ENCODE results near the gene STXBP6.
"Not testable (repeated sequence)": the region's sequence is repeated elsewhere in the genome, so short reads cannot be mapped to it uniquely, and the experiment has no call there.

Gene STXBP6

DNA sequence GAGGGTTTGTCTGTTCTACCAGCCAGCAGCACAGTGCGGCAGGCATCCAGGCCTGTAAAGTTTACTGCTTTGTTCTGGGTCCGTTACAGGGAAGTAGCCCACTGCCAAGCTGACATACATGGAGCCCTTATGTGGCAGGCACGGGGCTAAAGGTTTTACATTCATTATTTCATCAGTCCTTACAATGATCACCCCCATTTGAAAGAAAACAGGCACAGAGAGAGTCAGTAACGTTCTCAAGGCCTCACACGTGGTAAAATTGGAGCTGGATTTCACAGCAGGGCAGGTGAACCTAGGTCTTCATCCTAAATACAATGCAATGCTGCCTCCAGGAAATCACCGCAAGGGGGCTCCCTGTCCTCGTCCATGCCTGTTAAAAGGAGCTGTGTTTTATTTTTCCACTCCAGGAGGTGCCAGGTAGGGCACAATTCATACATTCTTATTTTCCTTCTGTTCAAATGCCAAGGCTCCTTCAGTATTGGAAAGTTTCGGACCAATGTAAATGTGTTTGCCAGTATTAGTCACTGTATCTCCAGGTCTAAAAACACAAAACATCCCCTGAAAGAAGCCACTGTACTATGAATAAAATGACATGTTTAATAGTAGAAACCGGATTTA is 243.8 kb downstream of the STXBP6 start:
- no peak for DNase-seq (ENCODE audit: low read depth in 3 of 3, low spot score in 1 of 3)

DNA sequence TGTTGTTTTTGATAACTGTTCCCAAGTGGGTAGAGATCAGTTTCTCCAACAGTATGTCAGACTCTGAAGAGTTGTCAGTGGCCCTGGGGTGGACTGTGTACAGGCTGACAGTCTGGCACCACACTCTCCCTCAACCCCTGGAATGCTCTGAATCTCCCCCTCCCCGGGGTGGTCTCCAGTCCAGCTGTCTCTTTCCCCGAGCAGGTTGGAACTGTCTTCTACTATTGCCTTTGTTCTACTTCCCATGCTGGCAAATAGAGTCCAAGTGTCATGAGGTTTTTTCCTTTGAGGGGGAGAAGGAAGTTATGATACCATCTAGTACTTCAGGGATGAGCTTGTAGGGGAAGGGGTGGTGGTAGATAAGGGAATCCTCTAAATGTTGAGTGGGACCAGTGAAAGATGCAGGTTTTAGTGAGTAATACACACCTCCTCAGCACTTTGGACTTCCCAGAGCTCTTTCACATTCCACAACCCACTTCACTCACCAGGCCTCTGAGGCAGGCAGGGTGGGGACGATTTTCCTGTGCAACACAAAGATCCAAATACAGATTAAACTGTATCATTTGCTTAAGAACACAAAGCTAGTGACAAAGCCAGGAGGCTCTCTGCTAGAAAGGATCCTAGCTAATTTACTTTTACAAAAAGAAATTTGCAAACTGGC is 245.3 kb downstream of the STXBP6 start:
- no peak for DNase-seq (ENCODE audit: low read depth in 3 of 3, low spot score in 1 of 3)

DNA sequence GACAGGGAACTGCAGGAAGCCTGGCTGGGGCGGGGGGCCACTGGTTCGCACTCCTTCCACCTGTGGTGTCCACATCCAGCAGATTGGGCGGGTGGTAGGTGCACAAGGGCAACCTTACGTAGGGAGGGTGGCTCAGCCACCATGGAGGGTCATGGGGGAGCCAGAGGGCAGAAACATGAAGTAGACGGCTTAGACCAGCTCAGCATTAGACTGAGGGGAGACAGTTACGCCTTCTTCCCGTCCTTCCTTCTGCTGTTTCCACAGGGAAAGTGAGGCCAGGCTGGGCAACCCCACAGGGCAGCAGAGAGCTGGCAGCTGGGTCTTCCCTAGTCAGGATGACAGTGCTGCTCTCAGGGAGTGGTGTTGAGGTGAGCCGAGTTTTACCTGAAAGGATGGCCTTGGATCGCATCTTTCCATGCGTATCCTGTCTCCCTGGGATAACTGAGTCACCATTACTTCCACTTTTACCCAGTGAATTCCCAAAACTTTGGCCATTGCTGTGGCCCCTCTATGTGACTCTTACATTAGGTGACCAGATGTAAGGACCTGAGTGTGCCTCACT is 245.9 kb downstream of the STXBP6 start:
- DNase-seq (ENCODE audit: low read depth in 3 of 3, low spot score in 1 of 3) = no peak

DNA sequence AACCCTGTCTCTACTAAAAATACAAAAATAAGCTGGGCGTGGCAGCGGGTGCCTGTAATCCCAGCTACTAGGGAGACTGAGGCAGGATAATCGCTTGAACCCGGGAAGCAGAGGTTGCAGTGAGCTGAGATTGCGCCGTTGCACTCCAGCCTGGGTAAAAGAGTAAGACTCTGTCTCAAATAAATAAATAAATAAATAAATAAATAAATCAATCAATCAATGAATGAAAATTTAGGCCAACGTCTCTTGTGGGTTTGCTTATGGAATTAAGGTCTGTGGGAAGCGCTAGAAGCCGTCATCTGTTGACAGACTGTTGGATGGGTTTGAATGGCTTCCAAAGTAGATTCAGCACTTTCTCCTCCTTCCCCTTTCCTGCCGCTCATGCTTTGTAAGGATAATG is 246.5 kb downstream of the STXBP6 start:
- DNase-seq (ENCODE audit: low read depth in 3 of 3, low spot score in 1 of 3) = not testable (repeated sequence)

DNA sequence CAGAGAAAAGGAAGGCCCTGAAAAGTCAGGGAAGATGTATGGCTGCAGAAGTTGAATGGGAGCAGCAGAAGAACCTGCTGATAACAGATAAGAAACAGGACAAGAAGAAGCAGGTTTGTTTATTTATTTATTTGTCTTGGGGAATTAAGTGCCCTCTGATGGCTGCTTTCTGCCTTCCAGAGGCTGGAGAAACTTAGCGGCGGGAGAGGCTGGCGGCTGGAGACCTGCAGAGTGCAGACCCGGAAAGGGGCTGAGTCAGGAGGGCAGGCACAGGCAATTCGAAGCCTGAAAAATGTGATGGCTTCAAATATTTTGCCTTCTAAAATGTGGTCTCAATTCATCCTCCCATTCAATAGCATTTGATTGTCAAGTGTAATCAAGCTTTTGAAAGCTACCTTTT is 247.7 kb downstream of the STXBP6 start:
- DNase-seq (ENCODE audit: low read depth in 3 of 3, low spot score in 1 of 3) = no peak

DNA sequence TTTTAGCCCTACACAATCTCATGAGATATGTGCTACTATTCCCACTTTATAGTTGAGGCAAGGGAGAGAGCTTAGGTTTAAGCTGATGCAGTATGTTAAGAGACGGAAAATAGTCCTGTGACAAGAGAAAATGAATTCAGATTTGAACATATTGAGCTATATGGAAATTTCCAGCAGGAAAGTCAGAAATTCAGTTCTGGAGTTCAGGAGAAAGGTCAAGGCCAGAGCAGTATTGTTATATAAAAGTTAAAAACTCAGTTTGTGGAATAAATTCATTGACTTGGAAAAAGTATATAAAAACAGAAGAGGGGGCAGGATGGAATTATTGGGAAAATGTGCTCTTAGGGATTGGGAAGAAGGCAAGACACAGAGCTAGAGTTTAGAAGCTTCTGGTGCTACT is 248.9 kb downstream of the STXBP6 start:
- DNase-seq (ENCODE audit: low read depth in 3 of 3, low spot score in 1 of 3) = no peak

DNA sequence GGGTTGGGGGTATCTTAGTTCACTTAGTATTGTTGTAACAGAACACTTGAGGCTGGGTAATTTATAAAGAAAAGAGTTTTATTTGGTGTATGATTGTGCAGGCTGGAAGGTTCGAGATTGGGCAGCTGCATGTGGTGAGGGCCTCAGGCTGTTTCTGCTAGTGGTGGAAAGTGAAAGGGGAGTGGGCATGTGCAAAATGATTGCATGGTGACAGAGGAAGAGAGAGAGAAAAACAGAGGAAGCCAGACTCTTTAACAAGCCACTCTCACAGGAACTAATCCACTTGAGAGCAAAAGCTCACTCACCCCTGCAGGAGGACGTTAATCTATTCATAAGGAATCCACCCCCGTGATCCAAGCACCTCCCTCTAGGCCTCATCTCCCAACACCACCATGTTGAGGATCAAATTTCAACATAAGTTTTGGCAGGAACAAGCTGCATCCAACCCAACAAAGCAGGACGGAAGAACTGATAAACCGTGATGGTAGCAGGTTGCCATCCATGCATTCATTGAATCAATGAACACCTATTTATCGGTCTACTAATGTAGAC is 251.0 kb downstream of the STXBP6 start:
- no peak for DNase-seq (ENCODE audit: low read depth in 3 of 3, low spot score in 1 of 3)

DNA sequence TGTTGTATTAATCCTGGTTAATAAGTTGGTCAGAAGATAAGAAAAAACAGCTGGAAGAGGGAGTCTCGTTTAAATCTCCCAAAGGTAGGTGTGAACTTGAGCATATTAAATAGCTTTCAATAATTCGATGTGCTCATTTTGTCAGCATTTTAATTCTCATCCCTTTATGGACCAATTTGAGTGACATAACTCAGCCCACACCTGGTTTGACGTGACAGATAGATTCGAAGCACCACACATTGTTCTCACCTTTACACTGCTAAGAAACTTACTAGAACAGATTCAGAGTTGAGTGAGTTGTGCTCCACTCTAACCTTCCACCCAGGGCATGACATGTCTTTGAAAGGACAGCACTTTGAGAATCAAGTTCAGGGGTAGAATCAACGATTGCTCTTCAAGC is 254.5 kb downstream of the STXBP6 start:
- no peak for DNase-seq (ENCODE audit: low read depth in 3 of 3, low spot score in 1 of 3)

DNA sequence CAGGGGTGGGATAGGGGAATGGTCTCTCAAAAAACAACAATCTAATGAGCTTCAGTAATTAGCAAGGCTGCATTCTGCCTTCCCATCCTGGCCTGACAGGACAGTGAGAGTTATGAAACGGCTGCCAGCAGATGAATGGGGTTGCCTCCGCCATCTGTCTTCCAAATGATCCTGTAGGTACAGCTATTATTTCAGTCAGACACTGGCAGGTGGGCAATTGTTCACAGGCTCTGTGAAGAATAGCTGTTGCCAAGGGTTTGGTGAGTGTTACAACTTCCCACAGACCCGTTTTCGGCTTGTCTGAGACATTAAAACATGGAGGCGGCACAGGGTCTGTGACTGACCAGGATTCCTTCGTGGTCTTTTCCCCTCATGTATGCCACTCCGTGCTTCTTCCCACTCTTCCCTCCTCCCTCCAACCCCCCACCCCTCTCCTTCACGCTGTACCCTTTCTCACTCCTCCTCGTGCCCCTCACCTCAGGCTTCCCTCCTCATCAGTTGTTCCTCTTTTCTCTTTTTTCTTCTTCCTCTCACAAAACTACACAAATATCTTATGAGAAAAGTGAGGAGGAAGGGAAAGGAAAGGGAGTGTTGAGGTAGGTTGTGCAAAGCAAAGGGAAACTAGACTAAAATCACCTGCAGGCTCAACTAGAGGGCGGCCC is 255.2 kb downstream of the STXBP6 start:
- DNase-seq (ENCODE audit: low read depth in 3 of 3, low spot score in 1 of 3) = no peak

DNA sequence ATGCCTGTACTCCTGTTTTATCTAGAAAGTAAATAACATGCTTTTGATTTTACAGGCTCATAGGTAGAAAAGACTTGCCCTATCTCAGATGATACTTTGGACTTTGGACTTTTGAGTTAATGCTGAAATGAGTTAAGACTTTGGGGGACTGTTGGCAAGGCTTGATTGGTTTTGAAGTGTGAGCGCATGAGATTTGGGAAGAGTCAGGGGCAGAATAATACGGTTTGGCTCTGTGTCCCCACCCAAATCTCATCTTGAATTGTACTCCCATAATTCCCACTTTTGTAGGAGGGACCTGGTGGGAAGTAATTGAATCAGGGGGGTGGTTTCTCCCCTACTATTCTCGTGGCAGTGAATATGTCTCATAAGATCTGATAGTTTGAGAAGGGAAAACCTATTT is 259.8 kb downstream of the STXBP6 start:
- DNase-seq (ENCODE audit: low read depth in 3 of 3, low spot score in 1 of 3) = no peak

DNA sequence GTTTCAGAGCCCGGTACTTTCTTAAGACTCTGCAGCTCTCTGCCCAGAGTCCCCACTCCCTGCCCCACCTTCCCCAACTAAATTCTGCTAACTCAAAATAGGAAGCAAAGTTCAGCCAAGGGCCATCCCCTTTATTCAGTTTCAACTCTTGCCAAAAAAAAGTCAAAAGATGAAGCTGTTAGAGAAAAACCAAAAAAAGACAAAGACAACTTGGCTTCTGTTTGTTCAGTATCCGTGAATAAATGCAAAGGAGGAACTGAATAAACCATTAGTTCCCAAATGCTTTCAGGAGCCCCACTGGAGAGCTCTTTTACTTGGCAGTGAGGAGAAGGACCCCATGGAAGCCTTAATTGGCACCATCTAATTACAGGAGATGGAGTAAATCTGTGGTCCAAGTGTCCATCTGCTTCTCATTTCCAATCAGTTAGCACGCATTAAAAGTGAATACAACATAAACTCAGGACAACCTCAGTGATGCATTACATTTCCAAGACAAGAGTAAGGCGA is 260.5 kb downstream of the STXBP6 start:
- no peak for DNase-seq (ENCODE audit: low read depth in 3 of 3, low spot score in 1 of 3)

DNA sequence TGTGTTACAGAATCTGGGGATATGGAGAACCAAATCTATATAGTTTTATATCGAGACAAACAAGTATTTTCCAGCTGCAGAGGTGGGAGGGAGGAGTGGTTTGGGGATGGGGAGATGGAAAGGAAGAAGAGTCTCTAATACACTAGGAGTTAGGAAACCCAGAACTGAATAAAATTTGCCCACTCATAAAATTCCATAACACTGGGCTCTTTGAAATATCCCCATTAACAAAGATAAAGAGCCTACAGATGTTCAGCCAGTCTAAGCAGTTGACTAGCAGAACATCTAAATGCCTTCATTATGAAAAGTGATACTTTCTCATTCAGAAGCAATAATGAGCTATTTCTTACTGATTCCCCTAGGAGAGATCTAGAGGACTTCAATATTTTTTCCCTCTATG is 264.2 kb downstream of the STXBP6 start:
- no peak for DNase-seq (ENCODE audit: low read depth in 3 of 3, low spot score in 1 of 3)

DNA sequence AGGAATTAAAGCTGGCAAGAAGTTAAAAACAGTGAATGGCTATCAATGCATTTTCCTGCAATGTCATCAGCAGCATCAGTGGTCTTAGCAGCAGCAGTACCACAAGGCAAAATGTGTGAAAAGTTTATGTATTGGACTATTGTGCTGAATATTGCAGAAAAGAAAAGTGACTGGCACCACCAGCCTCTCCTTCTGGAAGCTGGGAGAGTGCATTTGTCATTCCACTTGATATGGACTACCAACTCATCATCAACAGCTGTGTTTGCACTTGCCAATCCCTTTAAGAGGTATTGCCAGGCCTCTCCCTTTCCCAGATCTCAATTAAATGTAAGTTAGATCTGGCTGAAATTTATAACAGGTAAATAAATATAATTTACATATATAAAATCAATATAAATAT is 265.0 kb downstream of the STXBP6 start:
- no peak for DNase-seq (ENCODE audit: low read depth in 3 of 3, low spot score in 1 of 3)

DNA sequence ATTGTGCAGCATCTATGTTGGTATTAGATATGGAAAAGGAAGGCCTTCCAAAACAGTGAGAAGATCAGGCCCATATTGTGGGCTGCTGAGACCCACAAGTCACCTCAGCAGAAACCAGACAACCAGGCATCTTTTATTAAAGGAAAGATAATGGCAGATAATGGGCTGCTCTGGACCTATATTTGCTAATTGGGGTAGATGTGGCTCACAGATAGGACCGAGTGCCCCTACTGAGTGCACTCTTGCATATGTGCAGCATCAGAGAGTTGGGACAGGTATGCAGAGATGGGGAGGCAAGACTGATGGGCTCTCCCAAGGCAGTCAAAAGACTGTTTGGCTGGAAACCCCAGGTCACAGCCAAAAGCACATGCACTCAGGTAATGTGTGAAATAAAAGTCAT is 266.2 kb downstream of the STXBP6 start:
- no peak for DNase-seq (ENCODE audit: low read depth in 3 of 3, low spot score in 1 of 3)

DNA sequence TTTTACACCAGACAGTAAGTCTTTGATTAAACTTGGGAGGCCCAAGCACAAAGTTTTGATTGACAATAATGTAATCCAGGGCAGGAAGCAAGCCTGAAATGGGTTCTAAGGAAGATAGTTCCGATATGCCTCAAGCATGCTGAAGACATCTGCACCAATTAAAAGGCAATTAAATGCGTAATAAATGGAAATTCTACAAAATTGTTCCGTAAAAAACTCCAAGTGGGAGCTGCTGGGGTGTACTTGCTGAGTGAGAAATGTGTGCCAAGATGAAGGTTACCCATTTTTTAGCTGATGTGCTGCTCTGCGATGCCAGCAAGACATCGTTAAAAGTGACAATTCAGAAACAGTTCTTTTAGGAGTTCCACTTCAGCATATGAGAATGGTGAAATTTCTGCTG is 269.7 kb downstream of the STXBP6 start:
- DNase-seq (ENCODE audit: low read depth in 3 of 3, low spot score in 1 of 3) = no peak

DNA sequence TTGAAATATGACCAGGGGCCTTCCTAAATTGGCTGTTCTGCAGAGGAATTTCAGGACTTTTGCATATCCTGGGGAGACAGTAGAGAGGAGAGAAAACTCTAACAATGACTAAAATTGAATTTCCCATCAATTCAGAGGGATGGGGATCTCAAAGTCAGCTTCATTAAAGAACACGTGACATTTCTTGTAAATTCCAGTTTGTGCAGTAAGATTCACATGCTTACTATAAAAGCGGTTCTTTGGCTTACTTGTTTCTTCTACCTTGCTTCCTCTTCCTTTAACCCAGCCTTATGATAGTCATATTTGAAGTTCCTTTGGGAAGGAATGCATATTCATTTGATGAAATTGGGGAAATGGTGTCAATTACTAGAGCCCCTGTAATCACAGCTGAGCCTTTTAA is 272.3 kb downstream of the STXBP6 start:
- DNase-seq (ENCODE audit: low read depth in 3 of 3, low spot score in 1 of 3) = no peak

DNA sequence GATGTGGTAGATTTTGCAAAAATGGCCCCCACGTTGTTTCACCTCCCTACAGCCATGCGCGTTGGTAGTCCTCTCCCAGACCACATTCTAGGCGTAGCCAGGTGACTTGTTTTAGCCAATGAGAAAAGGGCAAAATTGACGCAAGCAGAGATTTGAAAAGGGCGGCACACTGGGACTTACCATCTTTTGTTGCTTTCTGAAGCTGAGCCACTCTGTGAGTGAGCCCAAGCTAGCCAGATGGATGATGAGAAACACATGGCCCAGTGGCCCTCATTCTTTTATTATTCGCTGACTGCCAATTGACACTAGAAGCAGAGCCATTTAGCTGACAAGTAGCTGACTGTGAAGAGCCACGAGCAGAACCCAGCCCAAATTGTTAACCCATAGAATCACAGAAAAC is 274.0 kb downstream of the STXBP6 start:
- DNase-seq (ENCODE audit: low read depth in 3 of 3, low spot score in 1 of 3) = no peak

DNA sequence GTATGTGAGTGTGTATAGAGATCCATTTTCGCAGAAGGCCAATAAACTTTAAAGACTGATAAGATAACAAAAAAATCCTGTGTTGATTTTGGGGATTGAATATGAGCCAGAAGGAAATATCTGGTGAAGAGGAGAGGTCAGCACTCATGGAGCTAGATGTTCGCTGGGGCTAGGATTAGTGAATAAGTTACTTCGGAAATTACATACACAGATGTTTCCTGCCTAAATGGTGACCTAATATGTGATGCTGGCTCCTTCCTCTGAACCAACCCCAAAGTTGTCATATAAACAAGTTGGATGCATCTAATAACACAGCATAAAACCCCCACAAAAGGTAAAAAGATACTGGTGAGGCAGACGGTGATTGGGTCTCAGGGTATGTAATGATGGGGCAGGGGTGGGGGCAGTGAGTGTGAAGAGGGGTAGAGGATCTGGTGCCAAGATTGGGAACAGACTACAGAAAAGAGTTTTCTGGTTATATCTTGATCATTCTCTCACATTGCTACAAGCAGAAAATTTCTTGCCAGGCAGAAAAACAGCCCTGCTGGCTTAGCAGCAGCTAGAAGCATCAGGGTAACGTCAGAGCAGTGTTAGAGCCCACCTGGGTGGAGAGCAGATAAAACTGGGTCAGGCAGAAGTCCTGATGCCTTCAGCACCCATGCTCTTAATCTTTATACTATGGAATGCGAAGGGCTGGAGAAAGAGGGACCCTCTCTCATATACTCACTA is 275.6 kb downstream of the STXBP6 start:
- DNase-seq (ENCODE audit: low read depth in 3 of 3, low spot score in 1 of 3) = no peak

DNA sequence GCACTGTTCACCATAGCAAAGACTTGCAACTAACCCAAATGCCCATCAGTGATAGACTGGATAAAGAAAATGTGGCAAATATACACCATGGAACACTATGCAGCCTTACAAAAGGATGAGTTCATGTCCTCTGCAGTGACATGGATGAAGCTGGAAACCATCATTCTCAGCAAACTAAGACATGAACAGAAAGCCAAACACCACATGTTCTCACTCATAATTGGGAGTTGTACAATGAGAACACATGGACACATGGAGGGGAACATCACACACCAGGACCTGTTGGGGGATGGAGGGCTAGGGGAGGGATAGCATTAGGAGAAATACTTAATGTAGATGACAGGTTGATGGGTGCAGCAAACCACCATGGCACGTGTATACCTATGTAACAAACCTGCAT is 276.4 kb downstream of the STXBP6 start:
- not testable (repeated sequence) for DNase-seq (ENCODE audit: low read depth in 3 of 3, low spot score in 1 of 3)

DNA sequence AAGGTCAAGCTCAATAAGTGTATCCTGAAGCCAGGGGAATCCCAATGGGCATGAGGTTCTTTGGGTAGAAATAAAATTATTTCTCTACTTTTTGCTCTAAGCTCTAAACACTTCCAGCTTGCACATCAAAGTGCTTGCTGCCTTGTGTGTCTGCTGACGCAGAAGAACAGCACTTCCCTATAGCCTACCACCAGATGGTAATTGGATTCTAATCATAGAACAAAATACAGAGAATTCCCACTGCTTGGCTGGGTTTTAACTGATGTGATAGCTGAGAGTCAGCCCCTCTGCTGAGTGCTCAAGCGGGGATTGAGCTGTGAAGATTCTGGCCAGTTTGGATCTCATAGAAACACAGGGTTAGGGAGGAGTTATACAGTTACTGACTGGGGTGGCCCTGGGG is 283.5 kb downstream of the STXBP6 start:
- DNase-seq (ENCODE audit: low read depth in 3 of 3, low spot score in 1 of 3) = no peak

DNA sequence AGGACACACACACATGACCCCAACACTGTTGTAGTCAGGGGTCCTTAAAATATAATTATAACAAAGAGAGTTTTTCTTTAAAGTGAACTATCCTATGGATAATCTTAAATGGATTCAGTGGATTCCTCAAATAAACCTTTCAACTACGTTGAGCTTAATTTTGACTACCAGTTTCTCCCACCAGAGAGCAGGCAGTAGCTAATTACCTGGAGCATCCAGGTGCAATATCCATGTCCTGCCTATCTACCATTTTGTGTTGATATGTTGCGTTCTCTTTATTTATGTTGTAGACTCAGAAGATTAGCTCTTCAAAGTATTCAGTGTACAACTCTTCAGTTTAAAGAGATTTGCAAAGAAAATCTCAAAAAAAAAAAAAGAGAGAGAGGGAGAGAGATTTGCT is 288.8 kb downstream of the STXBP6 start:
- DNase-seq (ENCODE audit: low read depth in 3 of 3, low spot score in 1 of 3) = no peak
